GM19463 (cell line): ENCODE data around the gene FOXS1.

Source experiments
- ATAC-seq: cut with Tn5 transposase; IDR thresholded peaks from one replicate; pipeline ENCODE4 v1.9.1; 2021; ENCODE audit warnings: mild to moderate bottlenecking, moderate library complexity; ENCODE audit not compliant: unreplicated experiment

Gene FOXS1

DNA sequence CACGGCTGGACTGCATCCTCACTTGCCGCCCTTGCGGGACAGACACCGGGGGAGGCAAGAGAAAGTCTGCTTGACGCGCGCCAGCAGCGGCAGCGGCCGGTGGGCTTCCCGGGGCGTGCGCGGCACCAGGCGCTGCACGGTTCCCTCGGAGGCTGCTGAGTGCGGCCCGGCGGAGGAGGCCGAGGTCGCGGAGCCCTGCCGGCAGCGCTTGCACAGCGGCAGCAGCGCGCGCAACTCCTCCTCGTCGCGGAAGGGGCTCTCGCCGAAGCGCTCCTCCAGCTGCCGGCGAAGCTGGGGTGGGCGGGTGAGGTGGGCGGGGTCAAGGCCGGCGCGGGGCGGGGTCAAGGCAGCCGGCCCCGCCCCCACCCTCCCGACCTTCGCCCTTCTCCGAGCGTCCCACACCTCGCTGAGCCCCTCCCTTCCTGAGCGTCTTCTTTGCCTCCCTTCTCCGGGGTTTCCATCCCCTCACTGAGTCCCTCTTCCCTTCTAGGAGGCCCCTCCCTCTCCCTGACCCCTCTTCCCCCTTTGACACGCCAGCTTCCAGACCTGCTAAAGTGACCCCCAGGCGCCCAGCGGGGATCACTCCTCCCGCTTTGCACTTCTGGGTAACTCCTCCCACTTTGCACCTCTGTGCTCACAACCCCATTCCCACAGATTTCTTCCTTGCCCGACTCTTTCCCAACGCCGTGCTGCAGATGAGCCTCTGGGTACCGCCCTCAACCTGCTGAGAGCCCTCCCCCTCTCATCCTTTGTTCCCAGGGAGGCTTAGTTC lies 16.2 kb upstream of the FOXS1 start:
- ATAC-seq = peak; percentile 64

DNA sequence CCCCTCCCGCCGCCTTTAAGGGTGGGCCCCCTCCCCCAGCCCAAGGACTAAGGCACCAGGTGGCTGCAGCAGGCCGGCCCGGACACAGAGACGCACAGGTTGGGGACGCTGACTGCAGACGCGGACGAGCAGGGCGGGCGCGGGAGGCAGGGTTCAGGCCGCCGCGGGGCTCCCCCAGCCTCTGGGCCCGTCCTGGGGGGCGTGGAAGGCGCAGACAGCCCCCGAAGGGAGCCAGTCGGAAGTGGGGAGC lies 15.7 kb upstream of the FOXS1 start:
- ATAC-seq = peak; percentile 28

DNA sequence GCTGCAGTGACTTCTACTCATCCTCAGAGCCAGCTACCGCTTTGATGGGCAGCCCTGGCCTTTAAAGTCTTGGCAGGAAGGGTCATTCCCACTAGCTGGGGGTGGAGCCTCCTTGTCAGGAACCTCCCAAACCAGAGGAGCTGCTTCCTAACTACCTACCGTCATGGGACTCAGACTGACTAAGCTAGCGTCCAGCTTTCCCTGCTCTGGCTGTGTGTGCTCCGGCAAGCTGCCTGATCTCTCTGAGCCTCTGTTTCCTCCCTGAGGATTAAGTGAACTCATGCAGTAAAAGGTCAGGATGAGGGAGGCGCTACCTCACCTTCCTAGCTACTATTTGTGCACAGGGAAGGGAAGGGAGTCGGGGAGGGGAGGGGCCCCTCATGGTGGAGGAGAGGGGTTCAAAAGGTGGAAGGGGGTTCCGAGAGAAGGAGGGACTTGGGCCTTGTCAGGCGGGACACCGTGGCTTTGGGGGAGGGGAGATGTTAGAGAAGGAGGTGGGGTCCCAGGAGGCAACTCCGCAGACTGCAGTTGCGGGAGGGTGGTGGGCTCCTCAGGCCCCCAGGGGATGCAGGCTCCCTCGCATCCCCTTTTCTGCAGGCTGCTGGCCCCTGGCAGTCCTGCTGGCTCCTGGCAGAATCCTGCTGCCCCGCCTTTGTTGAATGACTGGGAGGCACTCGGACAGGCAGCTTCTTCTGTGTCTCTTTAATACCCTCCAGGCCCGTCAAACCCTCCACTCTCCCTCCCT lies 15.2 kb upstream of the FOXS1 start:
- no peak for ATAC-seq

DNA sequence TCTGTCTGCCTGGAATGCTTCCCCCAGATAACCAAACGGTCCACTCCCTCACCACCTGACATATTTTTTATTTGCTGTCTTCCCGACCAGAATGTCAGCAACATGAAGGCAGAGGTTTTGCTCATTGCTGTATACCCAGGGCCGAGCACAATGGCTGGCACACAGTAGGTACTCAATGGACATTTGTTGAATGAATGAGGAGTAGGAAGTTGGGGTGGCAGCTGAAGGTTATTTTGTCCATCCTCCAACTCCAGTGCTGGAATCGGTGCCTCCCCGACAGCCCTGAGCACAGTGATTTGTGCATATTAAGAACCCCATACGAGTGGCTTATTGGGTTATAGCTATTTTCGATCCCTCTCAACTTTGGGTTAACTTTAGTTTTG lies 14.6 kb upstream of the FOXS1 start:
- ATAC-seq = no peak

DNA sequence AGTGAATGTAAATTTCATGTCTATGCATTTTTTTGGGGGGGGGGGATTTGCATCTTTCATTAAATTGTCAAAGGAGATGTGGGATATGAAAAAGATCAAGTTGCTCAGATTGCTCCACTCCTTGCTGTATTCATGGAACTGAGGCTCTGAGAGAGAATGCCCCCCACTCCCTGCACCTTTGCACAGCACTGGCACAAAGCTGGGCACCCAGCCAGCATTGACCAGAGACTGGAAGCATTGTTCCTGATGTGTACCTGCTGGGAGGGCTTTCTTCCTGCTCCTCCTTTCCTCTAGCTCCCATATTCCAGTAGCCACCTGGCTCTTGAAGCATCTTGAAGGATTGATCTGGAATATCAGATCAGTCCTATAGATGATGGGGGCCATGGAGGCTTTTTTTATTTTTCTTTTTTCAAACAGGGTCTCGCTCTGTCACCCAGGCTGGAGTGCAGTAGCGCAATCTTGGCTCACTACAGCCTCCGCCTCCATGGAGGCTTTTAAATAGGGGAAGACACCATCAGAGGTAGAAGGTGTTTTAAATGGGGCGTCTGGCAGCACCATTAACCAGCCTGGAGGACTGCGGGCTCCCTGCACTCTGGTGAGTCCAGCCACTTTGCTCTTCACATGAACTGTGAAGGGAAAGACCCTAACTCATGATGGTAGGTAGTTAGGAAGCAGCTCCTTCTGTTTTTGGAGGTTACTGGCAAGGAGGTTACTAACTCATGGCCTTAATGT lies 14.0 kb upstream of the FOXS1 start:
- ATAC-seq = no peak

DNA sequence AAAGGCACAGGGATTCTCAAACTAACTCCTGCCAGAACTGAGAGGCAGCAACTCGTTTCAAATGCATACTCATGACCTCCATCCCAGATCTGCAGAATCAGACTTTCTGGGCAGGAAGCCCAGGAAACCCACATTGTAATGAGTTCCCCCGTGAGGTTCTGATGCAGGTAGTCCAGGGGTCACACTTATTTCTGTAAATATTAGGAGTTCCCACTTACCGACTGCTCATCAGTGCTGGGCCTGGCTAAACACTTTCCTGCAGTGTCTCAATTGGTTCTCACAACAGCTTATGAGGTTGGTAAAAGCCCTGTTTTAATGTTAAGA lies 13.3 kb upstream of the FOXS1 start:
- ATAC-seq = no peak

DNA sequence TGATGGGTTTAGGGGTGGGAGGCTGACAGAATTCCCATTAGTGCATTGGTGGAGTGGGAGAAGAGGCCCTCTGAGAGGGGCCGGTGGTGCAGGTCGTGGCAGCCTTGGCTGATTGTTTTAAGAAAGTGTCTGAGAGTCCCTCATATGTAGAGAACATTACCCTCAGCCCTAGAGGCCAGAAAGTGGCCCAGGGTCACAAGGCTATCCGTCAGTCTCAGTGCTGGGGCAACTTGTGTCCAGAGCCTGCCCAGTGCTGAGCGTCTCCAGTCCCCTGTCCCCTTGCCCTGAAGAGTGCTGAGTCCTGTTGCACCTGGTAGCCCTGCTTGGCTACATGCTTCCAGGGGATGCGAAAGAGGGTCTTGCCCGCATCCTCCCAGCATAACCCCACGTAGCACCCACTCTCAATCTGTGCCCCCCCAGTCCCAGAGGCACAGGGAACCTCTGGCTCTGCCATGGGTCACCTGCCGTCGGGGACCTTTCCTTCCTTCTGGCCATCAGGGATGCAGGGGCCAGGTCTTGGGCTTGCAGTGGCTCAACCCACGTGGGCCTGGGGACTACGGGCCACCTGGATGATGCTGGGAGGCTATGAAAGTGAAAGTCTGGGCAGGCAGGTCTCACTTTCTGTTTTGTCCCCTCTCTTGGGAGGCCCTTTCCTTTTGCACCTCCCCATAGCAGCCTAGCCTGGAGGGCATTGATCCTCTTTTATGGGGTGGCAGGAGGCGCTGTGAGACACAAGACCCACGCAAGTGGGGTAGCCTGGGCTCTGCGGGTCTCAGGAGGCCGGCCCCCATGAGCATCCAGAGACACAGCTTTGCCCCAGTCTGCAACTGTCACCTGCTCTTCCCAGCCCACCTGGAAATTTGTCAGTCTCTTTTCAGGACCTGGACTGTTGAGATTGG lies 12.7 kb upstream of the FOXS1 start:
- ATAC-seq = peak; percentile 77

DNA sequence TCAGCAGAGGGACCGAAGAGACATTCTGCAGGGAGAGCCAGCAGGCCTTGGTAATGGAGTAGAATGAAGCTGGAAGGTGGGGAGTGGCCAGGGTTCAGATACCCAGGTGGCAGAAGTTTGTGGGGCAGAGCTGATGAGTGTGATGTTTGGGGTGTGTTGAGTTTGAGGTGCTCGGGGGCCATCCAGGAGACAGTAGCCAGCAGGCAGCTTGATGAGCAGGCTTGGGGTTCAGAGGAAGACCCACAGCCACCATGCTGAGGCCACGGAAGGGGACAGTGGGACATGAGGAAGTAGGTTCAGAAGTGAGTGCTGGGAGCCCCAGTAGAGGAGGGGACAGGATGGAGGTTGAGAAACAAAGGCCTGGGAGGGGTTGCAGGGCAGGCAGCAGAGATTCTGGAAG lies 11.1 kb upstream of the FOXS1 start:
- no peak for ATAC-seq

DNA sequence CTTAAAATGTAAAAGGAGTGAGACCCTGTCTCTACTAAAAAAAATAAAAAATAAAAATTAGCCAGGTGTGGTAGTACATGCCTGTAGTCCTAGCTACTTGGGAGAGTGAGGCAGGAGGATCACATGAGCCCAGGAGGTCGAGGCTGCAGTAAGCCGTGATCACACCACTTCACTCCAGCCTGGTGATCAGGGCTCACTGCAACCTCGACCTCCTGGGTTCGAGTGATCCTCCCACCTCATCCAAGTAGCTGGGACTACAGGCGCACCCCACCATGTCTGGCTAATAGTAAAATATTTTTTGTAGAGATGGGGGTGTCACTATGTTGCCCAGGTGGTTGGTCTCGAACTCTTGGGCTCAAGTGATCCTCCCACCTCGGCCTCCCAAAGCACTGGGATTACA lies 8.1 kb upstream of the FOXS1 start:
- ATAC-seq = no peak

DNA sequence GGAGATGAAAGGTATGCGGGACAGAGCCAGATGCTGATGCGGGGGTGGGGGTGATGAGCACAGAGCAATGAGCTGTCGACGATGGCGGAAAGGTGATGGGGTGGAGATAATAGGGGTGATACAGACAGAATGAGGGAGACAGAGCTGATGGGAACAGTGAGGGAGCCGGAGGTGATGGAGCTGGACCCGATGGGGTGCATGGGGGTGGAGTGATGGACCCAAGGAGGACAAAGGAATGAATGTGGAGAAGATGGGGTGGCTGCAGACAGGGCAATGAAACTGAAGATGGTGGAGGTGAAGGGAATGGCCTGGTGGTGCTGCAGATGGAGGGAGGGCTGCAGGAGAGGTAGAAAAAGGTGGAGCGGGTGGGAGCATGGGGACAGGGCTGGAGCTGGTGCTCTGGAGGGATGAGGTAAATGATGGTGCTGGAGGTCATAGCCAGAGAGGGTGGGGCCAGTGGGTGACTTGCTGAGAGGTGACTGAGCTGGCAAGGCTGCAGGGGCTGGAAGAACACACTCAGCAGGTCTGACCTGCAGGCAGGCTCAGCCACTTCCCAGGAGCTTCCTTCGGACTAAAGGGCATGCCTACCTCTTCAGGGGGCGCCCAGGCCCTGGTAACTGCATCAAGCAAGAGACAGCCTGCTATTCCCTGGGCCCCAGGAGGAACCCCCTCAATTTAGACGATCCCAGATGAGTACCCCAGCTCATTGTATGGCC lies 6.0 kb upstream of the FOXS1 start:
- ATAC-seq = no peak

DNA sequence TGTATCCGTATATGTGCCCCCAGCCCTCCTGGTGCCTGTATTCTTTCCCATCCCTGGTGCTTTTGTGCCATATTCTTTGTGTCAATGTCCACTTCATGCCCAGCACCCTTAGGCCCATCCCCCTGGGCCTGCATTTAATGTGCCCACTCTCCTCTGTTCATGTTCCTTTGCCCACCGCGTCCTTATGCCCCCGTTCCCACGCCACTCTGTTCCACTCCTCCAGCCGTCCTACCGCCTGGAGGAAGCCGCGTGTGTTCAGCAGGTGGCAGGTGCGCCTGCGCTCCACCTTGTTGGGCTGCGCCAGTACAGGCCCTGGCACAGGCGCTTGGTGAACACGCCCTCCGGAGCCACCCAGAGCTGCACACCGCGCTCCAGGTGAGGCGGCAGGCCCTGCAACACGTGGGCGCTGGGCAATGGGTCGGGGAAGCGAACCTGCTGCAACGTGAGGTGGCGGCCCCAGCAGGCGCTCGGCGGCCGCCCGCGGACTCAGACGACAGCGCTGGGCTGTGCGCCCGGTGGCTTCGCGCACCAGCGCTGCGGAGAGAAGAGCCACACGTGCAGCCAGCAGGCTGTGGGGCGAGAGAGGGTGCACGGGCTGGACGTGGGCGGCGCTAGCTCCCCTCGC lies 4.0 kb upstream of the FOXS1 start:
- ATAC-seq = no peak

DNA sequence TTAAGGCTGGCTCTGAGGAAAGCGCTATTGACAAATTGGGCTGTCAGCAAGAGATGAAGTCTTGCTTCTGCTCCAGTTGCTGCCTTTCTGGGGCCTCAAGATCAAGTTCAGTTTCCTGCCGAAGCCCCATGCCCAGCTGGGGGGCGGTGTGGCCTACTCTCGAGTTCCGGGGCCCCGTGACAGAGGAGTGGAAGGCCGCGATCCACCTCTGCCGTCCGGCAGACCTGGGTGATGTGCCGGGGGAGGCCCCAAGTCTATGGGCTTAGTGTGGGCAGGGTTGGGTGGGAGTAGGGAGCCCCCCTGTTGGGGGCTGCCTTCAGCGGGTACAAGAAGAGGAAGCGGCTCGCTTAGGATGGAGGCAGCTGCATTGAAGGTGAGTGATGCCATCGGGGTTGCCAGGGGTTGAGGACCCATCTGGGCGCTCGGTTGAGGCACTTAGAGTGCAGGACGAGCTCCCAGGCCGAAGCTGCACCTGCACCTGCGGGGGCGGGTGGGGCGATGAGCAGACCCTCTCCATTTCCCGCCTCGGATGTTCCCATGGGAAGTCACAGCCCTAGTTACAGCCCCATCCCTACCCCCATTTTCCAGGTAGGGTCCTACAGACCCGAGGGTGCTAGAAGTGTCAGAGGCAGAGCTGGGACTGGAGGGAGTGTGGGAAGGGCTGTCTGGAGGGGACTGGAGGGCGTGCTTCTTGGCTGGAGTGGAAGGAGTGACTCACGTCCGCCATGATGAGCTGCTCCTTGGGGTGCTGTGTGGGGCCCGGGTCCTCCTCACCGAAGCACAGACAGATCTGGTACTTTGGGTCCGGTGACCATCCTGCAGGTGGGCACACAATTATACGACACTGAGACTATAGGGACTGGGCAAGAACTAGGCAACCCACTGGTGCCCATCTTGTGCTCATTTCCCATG lies 2.9 kb upstream of the FOXS1 start:
- no peak for ATAC-seq

DNA sequence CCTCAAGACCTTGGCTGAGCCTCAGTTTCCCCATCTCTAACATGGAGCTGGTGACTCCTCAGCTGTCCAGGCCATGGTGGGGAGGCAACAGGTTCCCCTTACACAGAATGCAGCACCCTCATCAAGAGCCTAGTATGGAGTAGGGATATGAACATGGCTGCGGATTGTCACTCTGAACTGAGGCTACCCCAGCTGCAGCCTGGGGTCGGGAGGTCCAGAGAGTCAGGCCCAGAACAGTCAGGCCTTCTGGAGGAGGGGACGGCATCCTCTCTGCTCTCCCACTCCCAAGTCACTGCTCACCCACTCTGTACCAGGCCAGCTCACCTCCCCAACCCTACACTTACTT lies 1.4 kb upstream of the FOXS1 start:
- no peak for ATAC-seq

DNA sequence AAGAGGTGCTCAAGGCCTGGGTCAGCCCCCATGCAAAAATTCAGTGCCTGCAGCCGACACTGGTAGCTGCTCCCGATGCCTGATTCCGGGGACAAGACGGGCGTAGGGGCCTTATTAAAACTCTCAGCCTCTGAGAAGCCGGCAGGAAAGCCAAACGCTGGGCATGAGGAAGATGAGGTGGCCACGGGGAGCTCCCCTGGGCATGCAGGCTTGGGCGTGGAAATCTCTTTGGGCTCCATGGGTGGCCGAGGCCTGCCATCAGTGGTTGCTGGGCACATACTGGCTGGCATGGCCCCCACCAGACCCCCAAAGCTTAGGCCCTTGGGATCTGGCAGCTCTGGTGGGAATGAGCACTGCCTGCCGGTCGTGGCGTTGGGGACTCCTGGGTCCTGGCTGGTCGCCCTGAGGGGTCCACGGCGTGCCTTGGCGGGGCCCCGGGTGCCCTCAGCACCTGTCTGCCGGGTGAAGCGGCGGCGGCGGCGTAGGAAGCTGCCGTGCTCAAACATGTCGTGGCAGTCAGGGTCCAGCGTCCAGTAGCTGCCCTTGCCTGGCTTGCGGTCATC lies 586 bp downstream of the FOXS1 start:
- ATAC-seq = no peak

DNA sequence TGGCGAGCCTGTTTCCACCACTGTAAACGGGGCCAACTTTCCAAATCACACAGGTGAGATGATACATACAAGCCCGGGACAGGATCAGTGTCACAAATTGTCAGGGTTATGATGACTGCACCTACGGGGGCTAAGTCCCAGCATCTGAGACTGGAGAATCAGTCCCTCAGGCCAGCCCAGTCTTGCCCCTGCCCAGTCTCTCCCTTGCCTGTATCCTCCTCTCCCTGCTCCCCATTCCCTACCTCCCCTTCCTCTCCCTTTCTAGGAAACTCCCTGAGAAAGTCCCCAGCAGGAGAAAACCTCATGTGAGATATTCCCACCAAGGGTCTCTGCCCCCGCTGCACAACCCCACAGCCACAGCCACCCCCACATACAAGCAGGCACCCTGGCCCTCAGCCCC lies 1.5 kb downstream of the FOXS1 start:
- no peak for ATAC-seq

DNA sequence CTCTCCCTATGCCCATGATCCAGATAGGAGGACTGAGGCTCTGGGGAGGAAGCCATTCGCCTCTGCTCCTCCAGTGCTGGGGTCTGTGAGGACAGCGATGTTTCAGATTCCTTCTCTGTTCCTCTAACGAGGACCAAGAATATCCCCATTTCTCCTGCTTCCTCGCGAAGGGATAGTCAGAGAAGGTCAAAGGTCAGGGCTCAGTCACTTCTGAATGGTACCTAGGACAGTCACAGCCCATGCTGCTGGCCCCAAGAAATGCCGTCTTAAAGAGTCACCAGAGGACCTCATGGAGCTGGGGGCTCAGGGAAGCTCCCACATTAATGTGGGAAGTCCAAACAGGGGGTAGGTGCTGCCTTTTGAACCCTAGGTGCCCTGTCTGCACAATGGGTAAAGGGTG lies 2.1 kb downstream of the FOXS1 start:
- ATAC-seq = no peak

DNA sequence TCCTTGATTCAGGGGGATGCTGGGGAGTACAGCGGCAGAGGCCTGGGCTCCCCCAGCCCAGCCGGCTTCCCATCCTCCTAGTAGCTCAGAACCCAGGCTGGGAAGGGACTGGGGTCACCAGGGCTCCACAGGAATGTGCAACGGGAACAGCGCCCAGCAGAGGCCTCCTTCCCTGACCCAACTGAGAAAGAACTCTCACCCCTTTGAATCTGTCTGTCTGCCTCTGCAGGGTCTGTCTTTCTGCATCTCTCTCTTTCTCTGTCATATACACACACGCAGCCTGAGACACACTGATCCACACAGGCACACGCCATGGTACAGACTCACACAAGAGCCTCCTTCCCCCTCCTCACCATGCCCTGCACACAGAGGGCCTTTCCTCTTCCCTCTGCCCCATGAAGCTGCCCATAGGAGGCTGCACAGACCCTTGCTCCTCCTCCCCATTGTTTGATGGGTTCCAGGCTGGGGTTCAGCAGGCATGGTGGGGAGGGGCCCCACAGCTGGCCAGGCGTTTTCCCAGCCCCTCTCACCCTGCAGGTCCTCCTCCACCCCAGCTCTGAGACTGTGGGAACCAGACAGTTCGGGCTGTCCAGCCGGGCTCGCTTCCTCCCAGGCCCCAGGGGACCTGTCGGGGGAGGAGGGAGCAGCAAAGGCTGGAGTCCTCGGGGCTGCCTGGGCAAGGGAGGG lies 2.8 kb downstream of the FOXS1 start:
- ATAC-seq = no peak

DNA sequence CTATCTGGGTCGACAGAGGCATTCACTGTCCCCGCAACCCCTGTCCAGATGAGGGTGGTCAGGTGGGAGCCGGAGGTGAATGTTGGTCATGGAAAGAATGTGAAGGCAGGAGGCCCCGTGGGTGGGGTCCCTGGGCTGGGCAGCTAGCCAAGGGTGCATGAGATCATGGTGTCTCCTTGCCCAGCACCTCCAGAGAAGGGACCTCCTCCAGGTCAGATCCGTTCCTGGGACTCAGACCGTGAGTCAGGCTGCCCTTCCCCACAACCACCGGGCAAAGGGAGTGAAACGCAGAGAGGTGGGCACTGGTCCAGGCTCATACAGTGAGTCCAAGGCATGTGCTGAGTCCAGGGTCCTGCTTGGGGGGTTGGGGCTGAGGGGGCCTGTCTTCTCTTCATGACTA lies 3.5 kb downstream of the FOXS1 start:
- ATAC-seq = no peak
